Activated CD8-positive, alpha-beta memory T cell treated with anti-CD3 and anti-CD28 coated beads, Interleukin-2, amount 50 U/mL, for 24 hours (primary cell): Measurements from ENCODE around the gene PRLR.
"Not testable (repeated sequence)": the region's sequence is repeated elsewhere in the genome, so short reads cannot be mapped to it uniquely, and the experiment has no call there.

ENCODE experiments used
- DNase-seq: peaks from one replicate; pipeline ENCODE4 v3.0.0-alpha.2; 2020; ENCODE audit errors: extremely low read depth

PRLR gene

GRCh38 chr5:35230038-35230611, at the start of gene PRLR:
TSS of gene PRLR (minus strand) at chr5:35230487. CDS start at chr5:35089620, 140,867 bp downstream.
- DNase-seq = no peak

GRCh38 chr5:35274839-35275509, 44.7 kb upstream of the PRLR start:
- DNase-seq = no peak

- DNase-seq = no peak
These were observed 38.7 kb upstream of the PRLR start for GRCh38 chr5:35269006-35269405.

- DNase-seq = no peak
These were observed 36.0 kb upstream of the PRLR start for GRCh38 chr5:35266276-35266675.

- DNase-seq = no peak
These were observed 34.2 kb upstream of the PRLR start for GRCh38 chr5:35264509-35264908.

GRCh38 chr5:35263266-35263877, 33.1 kb upstream of the PRLR start:
- no peak for DNase-seq

GRCh38 chr5:35253582-35253981, 23.3 kb upstream of the PRLR start:
- DNase-seq = no peak

GRCh38 chr5:35252963-35253362, 22.7 kb upstream of the PRLR start:
- DNase-seq = no peak

- no peak for DNase-seq
These were observed 18.8 kb upstream of the PRLR start for GRCh38 chr5:35248843-35249780.

GRCh38 chr5:35247648-35248034, 17.4 kb upstream of the PRLR start:
- no peak for DNase-seq

GRCh38 chr5:35246900-35247647, 16.8 kb upstream of the PRLR start:
- no peak for DNase-seq

GRCh38 chr5:35246411-35246810, 16.1 kb upstream of the PRLR start:
- no peak for DNase-seq

- not testable (repeated sequence) for DNase-seq
These were observed 15.1 kb upstream of the PRLR start for GRCh38 chr5:35245371-35245770.

GRCh38 chr5:35244171-35244570, 13.9 kb upstream of the PRLR start:
- no peak for DNase-seq

- DNase-seq = no peak
These were observed 12.5 kb upstream of the PRLR start for GRCh38 chr5:35242702-35243258.

- no peak for DNase-seq
These were observed 10.6 kb upstream of the PRLR start for GRCh38 chr5:35240892-35241291.

- no peak for DNase-seq
These were observed 9.8 kb upstream of the PRLR start for GRCh38 chr5:35239911-35240610.

GRCh38 chr5:35239476-35239875, 9.2 kb upstream of the PRLR start:
- DNase-seq = no peak

GRCh38 chr5:35237580-35238376, 7.5 kb upstream of the PRLR start:
- DNase-seq = no peak

GRCh38 chr5:35236770-35237169, 6.5 kb upstream of the PRLR start:
- DNase-seq = no peak
